Measurements from ENCODE around the gene INPP4A. TPM values are rescaled to one million over a fixed set of nuclear protein-coding genes. Genes with fewer than 3 reads are reported as not detected.

The INPP4A gene
- total RNA-seq, 2 experiments from 2014 or later: 123 to 127 TPM

DNA sequence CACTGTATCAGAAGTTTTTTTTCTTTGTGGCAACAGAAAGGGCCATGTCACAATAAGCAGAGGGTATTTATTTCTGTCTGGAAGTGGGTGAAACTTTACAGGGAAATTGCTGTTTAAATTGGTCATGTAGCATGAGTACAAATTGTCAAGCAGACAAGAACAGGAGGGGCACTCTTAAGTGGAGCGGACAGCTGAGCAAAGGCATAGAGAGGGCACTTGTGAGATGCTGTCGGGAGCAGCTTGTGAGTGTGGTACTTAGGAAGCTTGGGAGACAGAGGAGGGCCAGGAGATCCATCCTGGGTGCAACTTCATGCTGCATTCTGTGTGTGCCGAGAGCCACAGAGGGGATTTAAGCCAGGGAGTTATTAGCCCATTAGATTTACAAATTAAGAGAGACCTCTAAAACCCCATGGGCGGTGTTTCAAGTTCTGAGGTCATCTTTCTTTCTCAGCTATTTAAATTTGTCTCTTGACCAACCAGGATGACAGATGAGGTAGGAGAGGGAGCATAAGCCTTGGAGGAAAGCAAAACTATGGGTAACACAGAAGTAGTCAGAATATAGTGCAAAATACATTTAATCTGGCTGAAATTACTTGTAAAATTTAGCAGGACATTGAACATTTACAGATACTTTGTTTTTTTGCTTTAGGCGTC is 30.4 kb downstream of the INPP4A start:
- ChIA-PET CTCF (interaction anchor here (1.0 to 6.9 kb wide), 3 partner anchors 11 to 28 kb away, joined by 3 to 56 read pairs (median 6); no protein-coding TSS in a partner anchor), POLR2A (interaction anchor here (1.3 to 16.5 kb wide), 5 partner anchors 9 to 30 kb away, joined by 4 to 500 read pairs (median 8); no protein-coding TSS in a partner anchor)
- Mint-ChIP-seq H3K27me3 (no peaks in the 10 kb centered on the region), H3K4me1 (peaks cover 99% of the 10 kb centered on the region), H3K4me3 (no peak overlapping the region), H3K27ac (peak overlapping the region; percentile 44), H3K36me3 (ENCODE audit: low read depth) (peaks cover 49% of the 10 kb centered on the region), H3K9me3 (no peaks in the 10 kb centered on the region)
- no peak for DNase-seq

- POLR2A ChIA-PET: interaction anchor here (3.3 to 16.5 kb wide), 2 partner anchors 7 to 15 kb away, joined by 17 to 500 read pairs; no protein-coding TSS in a partner anchor
- peaks cover 99% of the 10 kb centered on the region for H3K4me1 Mint-ChIP-seq
Measured at GRCh38 chr2:98476192-98476868, 31.7 kb downstream of the INPP4A start.

DNA sequence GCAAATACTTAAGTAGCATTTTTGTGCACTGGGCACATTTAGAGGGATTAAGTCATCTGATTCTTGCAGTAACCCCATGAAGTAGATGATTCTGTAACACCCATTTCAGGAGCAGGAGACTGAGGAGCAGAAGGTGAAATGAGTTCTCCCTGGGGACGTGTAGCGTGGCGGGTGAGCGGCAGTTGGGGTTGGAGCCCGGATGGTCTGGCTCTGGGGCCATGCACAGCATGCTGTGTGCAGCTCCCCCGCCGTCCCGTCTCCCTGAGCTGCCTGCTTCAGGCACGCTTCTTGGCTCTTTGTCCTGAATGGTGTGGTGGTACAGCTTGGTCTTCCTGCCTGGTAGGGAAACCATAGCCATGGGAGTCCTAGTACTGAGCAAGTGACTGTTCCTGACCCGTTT is 32.4 kb downstream of the INPP4A start:
- no peak overlapping the region for H3K4me3 Mint-ChIP-seq
- ChIA-PET POLR2A (interaction anchor here (16.5 kb wide), 1 partner anchor 16 kb away, joined by 500 read pairs; no protein-coding TSS in a partner anchor), CTCF (interaction anchor here (0.6 to 6.9 kb wide), 2 partner anchors 13 to 756 kb away, joined by 3 to 56 read pairs; no protein-coding TSS in a partner anchor)
- H3K27me3 Mint-ChIP-seq: no peaks in the 10 kb centered on the region
- peaks cover 36% of the 10 kb centered on the region for H3K36me3 Mint-ChIP-seq (ENCODE audit: low read depth)
- no peak for DNase-seq
- H3K27ac Mint-ChIP-seq: peak overlapping the region; percentile 60
- H3K4me1 Mint-ChIP-seq: peaks cover 100% of the 10 kb centered on the region
- no peaks in the 10 kb centered on the region for H3K9me3 Mint-ChIP-seq

More at GRCh38 chr2:98476192-98476868, 31.7 kb downstream of the INPP4A start:
- Mint-ChIP-seq H3K4me3 (no peak overlapping the region), H3K9me3 (no peaks in the 10 kb centered on the region), H3K36me3 (ENCODE audit: low read depth) (peaks cover 38% of the 10 kb centered on the region), H3K27ac (peak overlapping the region; percentile 60), H3K27me3 (no peaks in the 10 kb centered on the region)
- DNase-seq: no peak
- CTCF ChIA-PET: interaction anchor here (0.6 to 6.9 kb wide), 3 partner anchors 8 to 755 kb away, joined by 3 to 56 read pairs (median 3); no protein-coding TSS in a partner anchor

- no peak for DNase-seq
- H3K9me3 Mint-ChIP-seq: no peaks in the 10 kb centered on the region
- H3K36me3 Mint-ChIP-seq (ENCODE audit: low read depth): peaks cover 37% of the 10 kb centered on the region
- POLR2A ChIA-PET: interaction anchor here (16.5 kb wide), 1 partner anchor 16 kb away, joined by 500 read pairs; no protein-coding TSS in a partner anchor
- no peak overlapping the region for H3K4me3 Mint-ChIP-seq
- CTCF ChIA-PET: interaction anchor here (1.4 to 6.9 kb wide), 2 partner anchors 11 to 13 kb away, joined by 5 to 56 read pairs; no protein-coding TSS in a partner anchor
- peak overlapping the region; percentile 95 for H3K27ac Mint-ChIP-seq
- H3K27me3 Mint-ChIP-seq: no peaks in the 10 kb centered on the region
- peaks cover 100% of the 10 kb centered on the region for H3K4me1 Mint-ChIP-seq
Measured at GRCh38 chr2:98477506-98477905, 32.8 kb downstream of the INPP4A start.

- no peaks in the 10 kb centered on the region for H3K9me3 Mint-ChIP-seq
- H3K4me1 Mint-ChIP-seq: peaks cover 100% of the 10 kb centered on the region
- ChIA-PET POLR2A (interaction anchor here (1.4 to 16.5 kb wide), 3 partner anchors 17 to 40 kb away, joined by 3 to 500 read pairs (median 31); no protein-coding TSS in a partner anchor), CTCF (interaction anchor here (0.6 to 6.9 kb wide), 6 partner anchors 10 to 32 kb away, joined by 3 to 56 read pairs (median 4); no protein-coding TSS in a partner anchor)
- no peak for DNase-seq
- no peak overlapping the region for H3K4me3 Mint-ChIP-seq
- H3K36me3 Mint-ChIP-seq (ENCODE audit: low read depth): peaks cover 34% of the 10 kb centered on the region
- no peaks in the 10 kb centered on the region for H3K27me3 Mint-ChIP-seq
- H3K27ac Mint-ChIP-seq: peak overlapping the region; percentile 95
Measured at GRCh38 chr2:98478088-98478551, 33.5 kb downstream of the INPP4A start.

- CTCF ChIA-PET: interaction anchor here (0.6 to 6.9 kb wide), 10 partner anchors 10 to 40 kb away, joined by 3 to 56 read pairs (median 4); no protein-coding TSS in a partner anchor
- DNase-seq: peak; percentile 55
- Mint-ChIP-seq H3K27me3 (no peaks in the 10 kb centered on the region), H3K4me3 (peak overlapping the region; percentile 10), H3K9me3 (no peaks in the 10 kb centered on the region), H3K36me3 (ENCODE audit: low read depth) (peaks cover 34% of the 10 kb centered on the region), H3K4me1 (peaks cover 100% of the 10 kb centered on the region), H3K27ac (peak overlapping the region; percentile 95)
- POLR2A ChIA-PET: interaction anchor here (0.8 to 16.5 kb wide), 9 partner anchors 9 to 185 kb away, joined by 3 to 500 read pairs (median 4); no protein-coding TSS in a partner anchor
Measured at GRCh38 chr2:98478907-98479306, 34.2 kb downstream of the INPP4A start.

DNA sequence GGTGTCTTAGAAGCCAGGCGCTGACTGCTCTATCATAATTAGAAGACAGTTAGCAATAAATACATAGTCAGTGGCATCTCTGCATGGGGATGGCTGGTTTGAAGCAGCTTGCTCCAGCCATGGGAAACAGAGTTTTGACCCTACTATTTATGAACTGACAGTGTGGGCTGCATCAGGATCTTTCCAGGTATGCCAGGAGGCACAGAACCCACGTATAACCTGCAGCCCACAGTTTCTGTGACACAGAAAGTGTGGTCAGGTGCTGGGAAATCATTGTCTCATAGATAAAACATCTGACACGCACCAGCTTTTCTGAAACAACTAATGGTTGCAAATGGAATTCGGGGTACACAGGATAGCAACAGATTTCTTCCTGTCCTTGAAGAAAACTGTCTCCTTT is 34.7 kb downstream of the INPP4A start:
- CTCF ChIA-PET: interaction anchor here (1.1 to 6.9 kb wide), 9 partner anchors 8 to 39 kb away, joined by 3 to 56 read pairs (median 4); no protein-coding TSS in a partner anchor
- Mint-ChIP-seq H3K27ac (peak overlapping the region; percentile 95), H3K4me1 (peaks cover 100% of the 10 kb centered on the region), H3K27me3 (no peaks in the 10 kb centered on the region), H3K4me3 (peak overlapping the region; percentile 18), H3K9me3 (no peaks in the 10 kb centered on the region), H3K36me3 (ENCODE audit: low read depth) (peaks cover 36% of the 10 kb centered on the region)
- POLR2A ChIA-PET: interaction anchor here (0.8 to 16.5 kb wide), 10 partner anchors 8 to 185 kb away, joined by 3 to 500 read pairs (median 4); no protein-coding TSS in a partner anchor
- DNase-seq: no peak

DNA sequence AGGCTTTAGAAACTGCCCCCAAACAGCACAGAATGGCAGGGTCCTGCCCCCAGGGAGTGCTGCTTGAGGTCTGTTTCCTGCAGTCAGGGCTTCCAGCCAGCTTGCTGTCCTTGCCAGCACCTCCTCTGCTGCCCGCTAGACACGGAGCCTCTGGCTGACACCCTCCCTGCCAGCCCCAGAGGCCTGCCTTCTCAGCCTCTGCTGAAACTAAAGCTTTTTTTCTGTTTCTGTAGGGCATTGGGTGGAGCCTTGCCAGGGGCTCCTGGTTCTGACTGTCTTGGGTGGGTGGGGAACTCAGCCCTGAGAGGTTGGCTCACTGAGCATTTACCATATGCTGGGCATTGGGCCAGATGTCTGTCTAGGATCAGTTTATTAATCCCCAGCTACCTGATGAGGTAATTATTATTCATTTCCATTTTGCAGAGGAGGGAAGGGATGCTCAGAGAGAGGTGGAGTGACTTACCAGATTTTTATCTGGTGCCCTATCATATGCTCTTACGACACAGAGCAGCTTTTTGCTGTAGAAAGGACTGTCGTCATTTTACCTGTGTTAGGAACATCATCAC is 35.4 kb downstream of the INPP4A start:
- Mint-ChIP-seq H3K4me1 (peaks cover 100% of the 10 kb centered on the region), H3K36me3 (ENCODE audit: low read depth) (peaks cover 39% of the 10 kb centered on the region), H3K9me3 (no peaks in the 10 kb centered on the region), H3K27me3 (no peaks in the 10 kb centered on the region), H3K4me3 (peak overlapping the region; percentile 18), H3K27ac (peak overlapping the region; percentile 95)
- ChIA-PET POLR2A (interaction anchor here (0.8 to 16.5 kb wide), 10 partner anchors 8 to 184 kb away, joined by 3 to 500 read pairs (median 4); no protein-coding TSS in a partner anchor), CTCF (interaction anchor here (1.0 to 6.9 kb wide), 9 partner anchors 9 to 39 kb away, joined by 3 to 56 read pairs (median 4); no protein-coding TSS in a partner anchor)
- DNase-seq: peak; percentile 56

- Mint-ChIP-seq H3K36me3 (ENCODE audit: low read depth) (peaks cover 40% of the 10 kb centered on the region), H3K27me3 (no peaks in the 10 kb centered on the region), H3K4me3 (no peak overlapping the region), H3K27ac (peak overlapping the region; percentile 95), H3K4me1 (peaks cover 100% of the 10 kb centered on the region), H3K9me3 (no peaks in the 10 kb centered on the region)
- DNase-seq: no peak
- POLR2A ChIA-PET: interaction anchor here (1.0 to 16.5 kb wide), 6 partner anchors 11 to 184 kb away, joined by 3 to 500 read pairs (median 5); no protein-coding TSS in a partner anchor
- CTCF ChIA-PET: interaction anchor here (1.0 to 6.9 kb wide), 5 partner anchors 9 to 28 kb away, joined by 3 to 56 read pairs (median 4); no protein-coding TSS in a partner anchor
Measured at GRCh38 chr2:98480598-98480997, 35.9 kb downstream of the INPP4A start.

- H3K27me3 Mint-ChIP-seq: no peaks in the 10 kb centered on the region
- peak overlapping the region; percentile 75 for H3K27ac Mint-ChIP-seq
- H3K9me3 Mint-ChIP-seq: no peaks in the 10 kb centered on the region
- DNase-seq: no peak
- peaks cover 41% of the 10 kb centered on the region for H3K36me3 Mint-ChIP-seq (ENCODE audit: low read depth)
- H3K4me3 Mint-ChIP-seq: no peak overlapping the region
- CTCF ChIA-PET: interaction anchor here (1.0 to 1.9 kb wide), 5 partner anchors 10 to 67 kb away, joined by 3 to 6 read pairs (median 4); no protein-coding TSS in a partner anchor
- POLR2A ChIA-PET: interaction anchor here (1.0 to 16.5 kb wide), 4 partner anchors 7 to 36 kb away, joined by 3 to 500 read pairs (median 12); no protein-coding TSS in a partner anchor
- H3K4me1 Mint-ChIP-seq: peaks cover 99% of the 10 kb centered on the region
Measured at GRCh38 chr2:98482362-98482761, 37.7 kb downstream of the INPP4A start.

GRCh38 chr2:98483257-98483861 is 38.7 kb downstream of the INPP4A start:
- Mint-ChIP-seq H3K36me3 (ENCODE audit: low read depth) (peaks cover 39% of the 10 kb centered on the region), H3K4me3 (peak overlapping the region; percentile 54), H3K9me3 (no peaks in the 10 kb centered on the region), H3K27ac (peak overlapping the region; percentile 75), H3K4me1 (peaks cover 99% of the 10 kb centered on the region), H3K27me3 (no peaks in the 10 kb centered on the region)
- peak; percentile 52 for DNase-seq
- ChIA-PET POLR2A (interaction anchor here (0.7 to 16.5 kb wide), 7 partner anchors 8 to 173 kb away, joined by 3 to 500 read pairs (median 8); no protein-coding TSS in a partner anchor), CTCF (interaction anchor here (1.9 kb wide), 2 partner anchors 11 to 15 kb away, joined by 4 to 6 read pairs; no protein-coding TSS in a partner anchor)
